ENCODE data around the gene DHRS7. TPM values are rescaled to one million over a fixed set of nuclear protein-coding genes. Genes with fewer than 3 reads are reported as not detected.

The DHRS7 gene
- total and polyA plus RNA-seq, 10 of the 15 experiments (the other 5 are each of a cell fraction or from before 2014, with no cell fraction given), result 55.0 to 99.8 (median 62.2) TPM

GRCh38 chr14:60206837-60207533 lies 41.8 kb upstream of the DHRS7 start (continued):
- TF ChIP-seq GABPA (IDR thresholded peaks at IDR 0.05; ENCODE audit: low read depth) (no peak), MTA2 (IDR thresholded peaks at IDR 0.05; ENCODE audit: low read depth) (peak; percentile 87), BCL3 (IDR thresholded peaks at IDR 0.05; ENCODE audit: borderline replicate concordance, insufficient read depth, low read depth, low read length, poor library complexity, severe bottlenecking) (peak; percentile 98), SMC3 (IDR thresholded peaks at IDR 0.05; ENCODE audit: borderline replicate concordance, low read length) (peak; percentile 2; the same call in 1 of the 2 replicates), RELB (IDR thresholded peaks at IDR 0.05; ENCODE audit: low read depth) (peak; percentile 78), BACH1 (IDR thresholded peaks at IDR 0.05; ENCODE audit: borderline replicate concordance) (no peak), ATF7 (IDR thresholded peaks at IDR 0.05; ENCODE audit: low read depth) (peak; percentile 83; the same call in 1 of the 2 replicates), HDAC6 (IDR thresholded peaks at IDR 0.05; ENCODE audit: unreplicated experiment) (no peak), NFYB (IDR thresholded peaks at IDR 0.05; ENCODE audit: insufficient read depth, low read depth, low read length) (no peak), IKZF2 (IDR thresholded peaks at IDR 0.05) (peak; percentile 76 to 84; a peak in 3 of 4 replicates), JUNB (IDR thresholded peaks at IDR 0.05) (peak; percentile 79), LARP7 (IDR thresholded peaks at IDR 0.05) (no peak), IRF3 (IDR thresholded peaks at IDR 0.05) (no peak), ZNF384 (IDR thresholded peaks at IDR 0.05; ENCODE audit: borderline replicate concordance, low read depth, low read length) (no peak), YBX1 (IDR thresholded peaks at IDR 0.05) (no peak), RFX5 (IDR thresholded peaks at IDR 0.05; ENCODE audit: low read depth, low read length) (no peak), HDGF (IDR thresholded peaks at IDR 0.05) (no peak), STAT1 (conservative IDR thresholded peaks at IDR 0.05) (no peak), RUNX3 (IDR thresholded peaks at IDR 0.05; ENCODE audit: low read length) (peak; percentile 78), WRNIP1 (IDR thresholded peaks at IDR 0.05; ENCODE audit: borderline replicate concordance, low read depth, low read length) (no peak; the same call in 1 of the 2 replicates), CREB1 (IDR thresholded peaks at IDR 0.05; ENCODE audit: low read depth) (peak; percentile 77), EED (IDR thresholded peaks at IDR 0.05; ENCODE audit: low read depth) (peak; percentile 89), CBX3 (IDR thresholded peaks at IDR 0.05; ENCODE audit: borderline replicate concordance, low read depth) (no peak)
- TF ChIP-seq, protein P1, sequence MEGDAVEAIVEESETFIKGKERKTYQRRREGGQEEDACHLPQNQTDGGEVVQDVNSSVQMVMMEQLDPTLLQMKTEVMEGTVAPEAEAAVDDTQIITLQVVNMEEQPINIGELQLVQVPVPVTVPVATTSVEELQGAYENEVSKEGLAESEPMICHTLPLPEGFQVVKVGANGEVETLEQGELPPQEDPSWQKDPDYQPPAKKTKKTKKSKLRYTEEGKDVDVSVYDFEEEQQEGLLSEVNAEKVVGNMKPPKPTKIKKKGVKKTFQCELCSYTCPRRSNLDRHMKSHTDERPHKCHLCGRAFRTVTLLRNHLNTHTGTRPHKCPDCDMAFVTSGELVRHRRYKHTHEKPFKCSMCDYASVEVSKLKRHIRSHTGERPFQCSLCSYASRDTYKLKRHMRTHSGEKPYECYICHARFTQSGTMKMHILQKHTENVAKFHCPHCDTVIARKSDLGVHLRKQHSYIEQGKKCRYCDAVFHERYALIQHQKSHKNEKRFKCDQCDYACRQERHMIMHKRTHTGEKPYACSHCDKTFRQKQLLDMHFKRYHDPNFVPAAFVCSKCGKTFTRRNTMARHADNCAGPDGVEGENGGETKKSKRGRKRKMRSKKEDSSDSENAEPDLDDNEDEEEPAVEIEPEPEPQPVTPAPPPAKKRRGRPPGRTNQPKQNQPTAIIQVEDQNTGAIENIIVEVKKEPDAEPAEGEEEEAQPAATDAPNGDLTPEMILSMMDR (IDR thresholded peaks at IDR 0.05 in 2 of 3, conservative IDR thresholded peaks at IDR 0.05 in 1 of 3; ENCODE audit: control insufficient read depth in 2 of 3, extremely low read depth in 1 of 3, insufficient read depth in 1 of 3, low read depth in 3 of 3, low read length in 3 of 3), result no peak
- TF ChIP-seq, protein P2, sequence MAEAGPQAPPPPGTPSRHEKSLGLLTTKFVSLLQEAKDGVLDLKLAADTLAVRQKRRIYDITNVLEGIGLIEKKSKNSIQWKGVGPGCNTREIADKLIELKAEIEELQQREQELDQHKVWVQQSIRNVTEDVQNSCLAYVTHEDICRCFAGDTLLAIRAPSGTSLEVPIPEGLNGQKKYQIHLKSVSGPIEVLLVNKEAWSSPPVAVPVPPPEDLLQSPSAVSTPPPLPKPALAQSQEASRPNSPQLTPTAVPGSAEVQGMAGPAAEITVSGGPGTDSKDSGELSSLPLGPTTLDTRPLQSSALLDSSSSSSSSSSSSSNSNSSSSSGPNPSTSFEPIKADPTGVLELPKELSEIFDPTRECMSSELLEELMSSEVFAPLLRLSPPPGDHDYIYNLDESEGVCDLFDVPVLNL (IDR thresholded peaks at IDR 0.05; ENCODE audit: low read depth, low read length), result no peak

Data from GM12878 (cell line).